Lower lobe of right lung (tissue), 2 donors: ENCODE measurements around the gene SPIRE1. TPM values are rescaled to one million over a fixed set of nuclear protein-coding genes. Genes with fewer than 3 reads are reported as not detected.
"Not testable (repeated sequence)": the region's sequence is repeated elsewhere in the genome, so short reads cannot be mapped to it uniquely, and the experiment has no call there.

Experiments used
- ATAC-seq, 2 donors: fragments of 200-7000 bp; cut with Tn5 transposase; one replicate each; pipeline ENCODE4 v1.9.1; 2020 to 2022; ENCODE audit warnings: mild to moderate bottlenecking in 2 of 2, moderate library complexity in 2 of 2
- DNase-seq: peaks from one replicate; pipeline ENCODE4 v3.0.0-alpha.2; 2020
- H3K27ac ChIP-seq: fragments of 200-600 bp; one replicate; pipeline ENCODE4 v1.8.0; 2022
- H3K27me3 ChIP-seq: fragments of 200-600 bp; one replicate; pipeline ENCODE4 v1.8.0; 2022; ENCODE audit warnings: low read depth
- H3K36me3 ChIP-seq: fragments of 200-600 bp; one replicate; pipeline ENCODE4 v1.8.0; 2022; ENCODE audit warnings: mild to moderate bottlenecking
- H3K4me1 ChIP-seq: fragments of 200-600 bp; one replicate; pipeline ENCODE4 v1.8.0; 2022
- H3K4me3 ChIP-seq: fragments of 200-600 bp; one replicate; pipeline ENCODE4 v1.8.0; 2022; ENCODE audit warnings: mild to moderate bottlenecking
- H3K9me3 ChIP-seq: fragments of 200-600 bp; one replicate; pipeline ENCODE4 v1.8.0; 2022
- intact Hi-C: fragments of 100-400 bp; cut with DNase I; formaldehyde crosslinking; loops from one replicate; pipeline ENCODE4 v1.11.0; 2022
- total RNA-seq: library from RNA; stranded (reverse); fragmentation: NEBNext Ultra II Directional; extraction: Animal tissue kit (Norgen Biotek cat#: 25700); gene quantifications from one replicate; pipeline ENCODE4 v1.2.1, GENCODE V29; 2021
- TF ChIP-seq, protein P1 (sequence below): fragments of 200-600 bp; IDR thresholded peaks from one replicate; pipeline ENCODE4 v1.8.0; 2022; ENCODE audit warnings: antibody characterized with exemption, mild to moderate bottlenecking
- donor health status: DM: no; HTN: yes; CAD: no; lungs with severe emphysema.

Gene SPIRE1
- total RNA-seq, 1 donor from 2014 or later = 42.1 TPM

GRCh38 chr18:12421732-12422131 lies 236.2 kb downstream of the SPIRE1 start:
- intact Hi-C loops = no loop called here
- H3K4me1 ChIP-seq = peaks cover 9% of the 10 kb centered on the region
- DNase-seq (no peak), ATAC-seq (no peak)
- H3K9me3 ChIP-seq = no peaks in the 10 kb centered on the region
- TF ChIP-seq, protein P1, sequence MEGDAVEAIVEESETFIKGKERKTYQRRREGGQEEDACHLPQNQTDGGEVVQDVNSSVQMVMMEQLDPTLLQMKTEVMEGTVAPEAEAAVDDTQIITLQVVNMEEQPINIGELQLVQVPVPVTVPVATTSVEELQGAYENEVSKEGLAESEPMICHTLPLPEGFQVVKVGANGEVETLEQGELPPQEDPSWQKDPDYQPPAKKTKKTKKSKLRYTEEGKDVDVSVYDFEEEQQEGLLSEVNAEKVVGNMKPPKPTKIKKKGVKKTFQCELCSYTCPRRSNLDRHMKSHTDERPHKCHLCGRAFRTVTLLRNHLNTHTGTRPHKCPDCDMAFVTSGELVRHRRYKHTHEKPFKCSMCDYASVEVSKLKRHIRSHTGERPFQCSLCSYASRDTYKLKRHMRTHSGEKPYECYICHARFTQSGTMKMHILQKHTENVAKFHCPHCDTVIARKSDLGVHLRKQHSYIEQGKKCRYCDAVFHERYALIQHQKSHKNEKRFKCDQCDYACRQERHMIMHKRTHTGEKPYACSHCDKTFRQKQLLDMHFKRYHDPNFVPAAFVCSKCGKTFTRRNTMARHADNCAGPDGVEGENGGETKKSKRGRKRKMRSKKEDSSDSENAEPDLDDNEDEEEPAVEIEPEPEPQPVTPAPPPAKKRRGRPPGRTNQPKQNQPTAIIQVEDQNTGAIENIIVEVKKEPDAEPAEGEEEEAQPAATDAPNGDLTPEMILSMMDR = no peak
- no peaks in the 10 kb centered on the region for H3K27me3 ChIP-seq
- H3K4me3 ChIP-seq = no peak overlapping the region
- H3K36me3 ChIP-seq = no peaks in the 10 kb centered on the region
- H3K27ac ChIP-seq = no peak overlapping the region

GRCh38 chr18:12420821-12421421 lies 237.0 kb downstream of the SPIRE1 start:
- no peak overlapping the region for H3K27ac ChIP-seq
- no peaks in the 10 kb centered on the region for H3K27me3 ChIP-seq
- no peak overlapping the region for H3K4me3 ChIP-seq
- TF ChIP-seq, protein P1 = no peak
- ATAC-seq = peak in 1 of 2 donors; percentile 19
- H3K9me3 ChIP-seq = no peaks in the 10 kb centered on the region
- H3K4me1 ChIP-seq = peaks cover 14% of the 10 kb centered on the region
- intact Hi-C loops = no loop called here
- no peaks in the 10 kb centered on the region for H3K36me3 ChIP-seq
- DNase-seq = no peak

DNA sequence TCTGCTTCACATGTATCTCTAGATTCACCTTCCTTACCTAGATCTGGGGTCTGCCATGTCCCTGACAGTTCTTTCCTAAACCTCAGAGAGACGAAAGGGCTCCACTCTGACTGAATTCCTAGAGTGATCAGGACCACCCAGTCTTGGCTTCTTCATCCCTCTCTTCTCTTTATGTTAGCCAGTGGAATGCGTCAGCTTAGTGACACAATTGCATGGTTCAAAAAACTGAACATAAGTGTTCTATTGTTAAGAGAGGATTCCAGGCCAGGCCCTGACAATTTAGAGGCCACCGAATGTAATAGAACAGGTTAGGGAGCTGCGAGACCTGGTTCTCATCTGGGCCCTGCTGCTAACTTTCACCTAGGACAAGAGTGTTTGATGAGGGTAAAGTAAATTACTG lies 240.2 kb downstream of the SPIRE1 start:
- Histone ChIP-seq H3K36me3 (no peaks in the 10 kb centered on the region), H3K27ac (no peak overlapping the region), H3K27me3 (no peaks in the 10 kb centered on the region), H3K4me3 (no peak overlapping the region), H3K9me3 (no peaks in the 10 kb centered on the region), H3K4me1 (peaks cover 21% of the 10 kb centered on the region)
- no peak for DNase-seq
- ATAC-seq = no peak
- intact Hi-C loops = no loop called here
- TF ChIP-seq, protein P1 = no peak

DNA sequence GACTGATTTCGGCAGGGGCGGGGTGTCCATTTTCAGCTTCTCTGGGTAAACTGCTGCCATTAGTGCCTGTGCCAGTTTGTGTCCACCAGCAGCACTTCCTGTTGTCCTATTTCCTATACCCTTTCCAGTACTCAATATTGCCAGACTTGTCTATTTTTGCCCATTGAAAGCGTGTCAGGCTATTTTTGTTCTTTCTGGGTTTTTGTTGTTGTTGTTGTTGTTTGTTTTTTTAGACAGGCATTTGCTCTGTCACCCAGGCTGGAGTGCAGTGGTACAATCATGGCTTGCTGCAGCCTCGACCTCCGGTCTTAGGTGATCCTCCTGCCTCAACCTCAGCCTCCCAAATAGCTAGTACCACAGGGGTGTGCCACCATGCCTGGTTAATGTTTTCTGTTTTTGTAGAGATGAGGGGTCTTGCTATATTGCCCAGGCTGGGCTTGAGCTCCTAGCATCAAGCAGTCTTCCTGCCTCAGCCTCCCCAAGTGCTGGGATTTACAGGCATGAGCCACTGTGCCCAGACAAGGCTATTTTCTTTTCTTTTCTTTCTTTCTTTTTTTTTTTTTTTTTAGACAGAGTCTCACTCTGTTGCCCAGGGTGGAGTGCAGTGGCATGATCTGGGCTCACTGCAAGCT lies 241.7 kb downstream of the SPIRE1 start:
- TF ChIP-seq, protein P1 = no peak
- intact Hi-C loops = no loop called here
- ATAC-seq = no peak

DNA sequence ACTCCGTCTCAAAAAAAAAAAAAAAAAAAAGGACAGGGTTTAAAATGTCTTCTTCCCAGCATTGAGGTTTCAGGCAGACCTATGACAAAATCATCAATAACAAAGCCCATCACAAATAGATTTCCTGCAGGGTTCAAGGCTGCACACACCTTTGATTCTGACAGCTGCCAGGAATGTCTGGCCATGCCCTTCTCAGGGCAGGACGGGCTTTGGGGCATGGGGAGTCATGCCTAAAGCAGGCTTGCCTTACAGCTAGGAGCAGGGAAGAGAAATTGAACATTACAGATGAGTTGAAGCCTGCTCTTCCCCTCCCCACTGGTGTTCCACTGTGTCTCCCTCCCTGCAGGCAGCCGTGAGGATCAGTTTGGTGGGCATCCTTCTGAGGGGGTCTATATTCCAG lies 246.5 kb downstream of the SPIRE1 start:
- intact Hi-C loops = no loop called here
- Histone ChIP-seq H3K4me1 (peaks cover 38% of the 10 kb centered on the region), H3K27me3 (no peaks in the 10 kb centered on the region), H3K27ac (no peak overlapping the region), H3K36me3 (no peaks in the 10 kb centered on the region), H3K4me3 (no peak overlapping the region), H3K9me3 (no peaks in the 10 kb centered on the region)
- ATAC-seq = no peak
- DNase-seq = no peak
- TF ChIP-seq, protein P1 = no peak

More for the DNA sequence above, 241.7 kb downstream of the SPIRE1 start:
- Histone ChIP-seq H3K4me3 (no peak overlapping the region), H3K4me1 (peaks cover 21% of the 10 kb centered on the region), H3K27me3 (no peaks in the 10 kb centered on the region), H3K36me3 (no peaks in the 10 kb centered on the region), H3K27ac (peak overlapping the region; percentile 33), H3K9me3 (no peaks in the 10 kb centered on the region)
- DNase-seq = no peak

GRCh38 chr18:12410747-12411146 lies 247.2 kb downstream of the SPIRE1 start:
- H3K27ac ChIP-seq, ATAC-seq, H3K27me3 ChIP-seq, H3K4me3 ChIP-seq, H3K9me3 ChIP-seq, H3K36me3 ChIP-seq, intact Hi-C loops, DNase-seq: not testable (repeated sequence)
- H3K4me1 ChIP-seq = peaks cover 33% of the 10 kb centered on the region
